IPS-20b (cell line): Measurements from ENCODE around the gene PRKCE.
"Not testable (repeated sequence)": the region's sequence is repeated elsewhere in the genome, so short reads cannot be mapped to it uniquely, and the experiment has no call there.

ENCODE experiments used
- H3K27ac ChIP-seq: one replicate; pipeline ENCODE4 v1.5.1; 2013; ENCODE audit warnings: low read length
- H3K27me3 ChIP-seq: 2 replicates; pipeline ENCODE4 v1.6.1; 2013; ENCODE audit warnings: mild to moderate bottlenecking, low read length, inconsistent platforms; ENCODE audit not compliant: insufficient read depth
- H3K36me3 ChIP-seq: 2 replicates; pipeline ENCODE4 v1.6.1; 2013; ENCODE audit warnings: low read depth, mild to moderate bottlenecking, inconsistent platforms, low read length, moderate library complexity; ENCODE audit not compliant: insufficient read depth
- H3K4me1 ChIP-seq: 2 replicates; pipeline ENCODE4 v1.6.1; 2013; ENCODE audit warnings: mild to moderate bottlenecking, control low read depth, inconsistent platforms, low read length, moderate library complexity; ENCODE audit not compliant: insufficient read depth
- H3K4me3 ChIP-seq: 2 replicates; pipeline ENCODE4 v1.5.1; 2013; ENCODE audit warnings: mild to moderate bottlenecking, low read length, inconsistent platforms
- H3K9ac ChIP-seq: 2 replicates; pipeline ENCODE4 v1.6.1; 2013; ENCODE audit warnings: low read depth, mild to moderate bottlenecking, inconsistent platforms, low read length, moderate library complexity
- H3K9me3 ChIP-seq: 2 replicates; pipeline ENCODE4 v1.6.1; 2013; ENCODE audit warnings: mild to moderate bottlenecking, low read depth, low read length, inconsistent platforms; ENCODE audit not compliant: insufficient read depth

Gene PRKCE

GRCh38 chr2:45690231-45690630, 38.8 kb downstream of the PRKCE start:
- Histone ChIP-seq H3K27ac (no peak overlapping the region), H3K4me3 (no peak overlapping the region), H3K4me1 (no peaks in the 10 kb centered on the region), H3K9ac (no peak overlapping the region), H3K9me3 (no peaks in the 10 kb centered on the region), H3K27me3 (no peaks in the 10 kb centered on the region), H3K36me3 (no peaks in the 10 kb centered on the region)

GRCh38 chr2:45691171-45691999, 39.9 kb downstream of the PRKCE start:
- Histone ChIP-seq H3K4me1 (no peaks in the 10 kb centered on the region), H3K36me3 (no peaks in the 10 kb centered on the region), H3K9me3 (no peaks in the 10 kb centered on the region), H3K4me3 (no peak overlapping the region), H3K27ac (no peak overlapping the region), H3K27me3 (no peaks in the 10 kb centered on the region), H3K9ac (no peak overlapping the region)

DNA sequence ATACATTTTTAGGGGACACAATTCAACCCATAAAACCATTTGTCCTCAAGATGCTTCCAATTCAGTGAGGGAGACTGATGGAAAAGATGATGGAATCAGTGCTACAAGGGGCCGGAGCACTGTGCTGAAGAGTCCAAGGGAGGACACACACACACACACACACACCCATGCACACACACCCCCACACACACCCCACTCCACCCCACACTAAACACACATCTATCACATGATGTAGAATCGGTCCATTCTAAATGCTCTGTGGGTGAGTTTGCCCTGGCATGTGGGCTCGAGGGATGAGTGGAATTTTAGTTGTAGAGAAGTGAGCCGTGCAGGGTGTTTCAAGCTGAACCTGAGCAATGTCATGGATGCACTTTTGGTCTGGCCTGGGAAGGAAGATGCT, 41.1 kb downstream of the PRKCE start:
- no peaks in the 10 kb centered on the region for H3K4me1 ChIP-seq
- no peak overlapping the region for H3K4me3 ChIP-seq
- no peaks in the 10 kb centered on the region for H3K36me3 ChIP-seq
- H3K9ac ChIP-seq: no peak overlapping the region
- H3K27ac ChIP-seq: no peak overlapping the region
- no peaks in the 10 kb centered on the region for H3K9me3 ChIP-seq
- H3K27me3 ChIP-seq: no peaks in the 10 kb centered on the region

GRCh38 chr2:45695480-45696007, 44.1 kb downstream of the PRKCE start:
- H3K4me3 ChIP-seq, H3K9me3 ChIP-seq, H3K4me1 ChIP-seq, H3K27me3 ChIP-seq, H3K9ac ChIP-seq, H3K36me3 ChIP-seq, H3K27ac ChIP-seq: not testable (repeated sequence)

DNA sequence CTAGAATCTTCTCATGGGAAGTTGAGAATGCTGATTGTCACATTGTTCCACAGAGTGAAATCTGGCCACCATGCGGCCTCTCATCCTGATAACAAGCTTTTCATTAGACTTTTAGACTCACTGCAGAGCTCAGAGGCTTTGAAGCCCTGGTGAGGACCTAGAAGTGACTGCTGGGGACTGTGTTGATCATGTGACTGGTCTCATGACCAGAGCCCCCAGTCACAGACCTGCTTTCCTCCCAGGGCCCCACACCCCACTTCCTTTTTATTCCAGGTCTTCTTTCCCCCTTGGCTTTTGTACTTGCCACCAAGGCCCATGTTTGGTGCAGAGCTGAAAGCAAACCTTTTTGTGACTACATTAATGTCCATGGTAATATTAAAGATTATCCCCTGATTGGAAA, 45.2 kb downstream of the PRKCE start:
- Histone ChIP-seq H3K27ac (no peak overlapping the region), H3K36me3 (no peaks in the 10 kb centered on the region), H3K4me3 (no peak overlapping the region), H3K4me1 (no peaks in the 10 kb centered on the region), H3K27me3 (no peaks in the 10 kb centered on the region), H3K9me3 (no peaks in the 10 kb centered on the region), H3K9ac (no peak overlapping the region)

GRCh38 chr2:45697190-45697589, 45.7 kb downstream of the PRKCE start:
- H3K27ac ChIP-seq: no peak overlapping the region
- no peaks in the 10 kb centered on the region for H3K4me1 ChIP-seq

GRCh38 chr2:45698554-45698953, 47.1 kb downstream of the PRKCE start:
- no peaks in the 10 kb centered on the region for H3K27me3 ChIP-seq
- no peak overlapping the region for H3K9ac ChIP-seq
- no peaks in the 10 kb centered on the region for H3K9me3 ChIP-seq
- H3K27ac ChIP-seq: no peak overlapping the region
- H3K36me3 ChIP-seq: no peaks in the 10 kb centered on the region
- H3K4me3 ChIP-seq: no peak overlapping the region
- H3K4me1 ChIP-seq: no peaks in the 10 kb centered on the region

More at GRCh38 chr2:45697190-45697589, 45.7 kb downstream of the PRKCE start:
- Histone ChIP-seq H3K27me3 (no peaks in the 10 kb centered on the region), H3K4me3 (no peak overlapping the region), H3K9ac (no peak overlapping the region), H3K36me3 (no peaks in the 10 kb centered on the region), H3K9me3 (no peaks in the 10 kb centered on the region)

DNA sequence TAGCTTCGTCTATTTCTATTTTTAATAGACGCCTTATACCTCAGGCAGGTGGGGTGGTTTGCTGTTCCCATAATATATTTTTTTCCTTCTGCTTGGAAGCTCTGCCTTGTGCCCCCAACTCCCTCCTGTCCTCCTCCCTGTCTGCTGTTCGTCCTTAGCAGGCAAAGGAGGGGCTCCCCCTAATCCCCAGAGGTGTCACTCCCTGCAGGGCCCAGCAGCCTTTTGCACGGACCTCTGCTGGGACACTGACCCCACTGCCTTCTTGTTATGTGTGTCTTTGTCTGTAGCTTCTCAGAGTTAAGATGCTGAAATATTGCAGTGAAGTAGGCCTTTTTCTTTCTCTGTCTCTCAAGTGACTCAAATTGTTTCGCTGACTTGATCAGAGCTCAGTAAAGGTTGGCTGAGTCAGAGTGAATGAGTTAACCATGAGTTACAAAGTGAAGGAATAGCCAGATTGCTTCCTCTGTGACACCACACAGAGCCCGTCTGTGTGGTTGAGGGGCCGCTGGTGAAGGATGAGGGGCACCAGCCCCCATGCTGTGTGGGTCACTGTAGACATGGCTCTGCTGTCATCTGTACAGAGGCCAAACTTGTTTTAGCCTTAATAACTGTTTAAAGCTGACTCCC, 47.7 kb downstream of the PRKCE start:
- no peak overlapping the region for H3K4me3 ChIP-seq
- H3K36me3 ChIP-seq: no peaks in the 10 kb centered on the region
- H3K9ac ChIP-seq: no peak overlapping the region
- no peaks in the 10 kb centered on the region for H3K9me3 ChIP-seq
- H3K27me3 ChIP-seq: no peaks in the 10 kb centered on the region
- H3K4me1 ChIP-seq: no peaks in the 10 kb centered on the region
- no peak overlapping the region for H3K27ac ChIP-seq

- Histone ChIP-seq H3K9me3 (no peaks in the 10 kb centered on the region), H3K4me3 (no peak overlapping the region), H3K27ac (no peak overlapping the region), H3K9ac (no peak overlapping the region), H3K36me3 (no peaks in the 10 kb centered on the region), H3K27me3 (no peaks in the 10 kb centered on the region), H3K4me1 (no peaks in the 10 kb centered on the region)
These were observed 49.0 kb downstream of the PRKCE start for GRCh38 chr2:45700407-45701013.

DNA sequence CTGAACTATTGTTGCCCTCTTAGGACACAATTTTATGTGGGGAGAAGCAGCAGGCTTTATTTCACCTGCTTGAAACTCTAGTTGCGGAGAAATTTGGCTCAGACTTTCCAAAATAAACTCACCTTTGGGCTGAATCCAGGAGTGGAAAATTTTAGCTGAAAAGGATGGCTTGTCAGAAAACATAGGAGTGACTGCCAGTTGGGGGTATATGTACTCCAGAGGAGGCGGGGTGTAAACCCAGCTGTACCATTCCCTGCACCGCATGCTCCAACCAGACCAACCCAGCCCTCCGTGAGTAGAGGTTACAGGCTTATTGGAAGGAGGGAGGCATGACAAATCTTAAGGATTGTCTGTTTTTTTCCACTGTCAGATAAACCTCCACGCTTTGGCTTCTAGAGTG, 53.8 kb downstream of the PRKCE start:
- H3K27ac ChIP-seq: no peak overlapping the region
- H3K9ac ChIP-seq: no peak overlapping the region
- no peaks in the 10 kb centered on the region for H3K9me3 ChIP-seq
- H3K36me3 ChIP-seq: no peaks in the 10 kb centered on the region
- no peaks in the 10 kb centered on the region for H3K27me3 ChIP-seq
- H3K4me3 ChIP-seq: no peak overlapping the region
- no peaks in the 10 kb centered on the region for H3K4me1 ChIP-seq

DNA sequence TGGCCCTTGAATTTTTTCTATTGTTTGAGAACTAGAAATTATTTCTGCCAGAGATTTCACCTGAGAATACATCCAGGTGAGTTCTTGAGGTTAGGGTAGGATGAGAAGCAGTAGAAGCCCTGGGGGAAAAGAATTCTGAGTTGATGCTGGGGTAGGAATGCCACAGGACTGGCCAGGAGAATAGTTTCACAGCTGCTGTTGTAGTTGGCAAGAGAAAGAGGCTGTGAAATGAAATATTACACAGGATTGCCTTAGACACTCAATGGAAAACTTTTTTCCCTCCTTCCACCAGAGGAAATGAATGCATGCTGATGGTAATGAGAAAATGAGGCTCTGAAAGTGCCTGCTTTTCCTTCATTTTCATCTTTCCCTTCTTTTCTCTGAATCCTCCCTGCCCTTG, 54.6 kb downstream of the PRKCE start:
- H3K4me3 ChIP-seq: no peak overlapping the region
- no peaks in the 10 kb centered on the region for H3K36me3 ChIP-seq
- no peak overlapping the region for H3K27ac ChIP-seq
- no peaks in the 10 kb centered on the region for H3K4me1 ChIP-seq
- no peak overlapping the region for H3K9ac ChIP-seq
- no peaks in the 10 kb centered on the region for H3K27me3 ChIP-seq
- no peaks in the 10 kb centered on the region for H3K9me3 ChIP-seq

GRCh38 chr2:45707006-45707405, 55.5 kb downstream of the PRKCE start:
- H3K27me3 ChIP-seq: no peaks in the 10 kb centered on the region

More at GRCh38 chr2:45707006-45707405, 55.5 kb downstream of the PRKCE start:
- Histone ChIP-seq H3K4me3 (no peak overlapping the region), H3K36me3 (no peaks in the 10 kb centered on the region), H3K4me1 (no peaks in the 10 kb centered on the region), H3K27ac (no peak overlapping the region), H3K9ac (no peak overlapping the region), H3K9me3 (no peaks in the 10 kb centered on the region)
